Spleen (tissue), 7 donors: ENCODE measurements around the gene TMEM134.

Source experiments
- CTCF ChIP-seq, 11 experiments: fragments of 200-600 bp in 7 of 11; fragments of 450-650 bp in 4 of 11; sonication (generic) in 4 of 11; IDR thresholded peaks in 8 of 11; conservative IDR thresholded peaks in 3 of 11; 1 replicate in 7 of 11; 2 replicates in 4 of 11; pipeline versions ENCODE4 v1.4.0 to v1.8.0; 2016 to 2021; ENCODE audit warnings: antibody characterized with exemption in 11 of 11, inconsistent platforms in 4 of 11, mild to moderate bottlenecking in 1 of 11
- POLR2A ChIP-seq, 3 donors: fragments of 450-650 bp; IDR thresholded peaks; one replicate each; pipeline ENCODE4 v1.5.1; 2017; ENCODE audit warnings: antibody characterized with exemption in 3 of 3, mild to moderate bottlenecking in 1 of 3
- POLR2AphosphoS5 ChIP-seq, 3 donors: sonication (generic); formaldehyde crosslinking; IDR thresholded peaks; one replicate each; pipeline ENCODE4 v1.5.1; 2017; ENCODE audit warnings: antibody characterized with exemption in 3 of 3
- donor health status: DM: no; HTN: no; CAD: no; lungs with moderate emphysema.
- donor health status: DM: no; HTN: no; CAD: no.
- donor health status: DM: no; HTN: no; CAD: no.

GRCh38 chr11:67450796-67451657, 18.0 kb downstream of the TMEM134 start:
- no peak for TF ChIP-seq POLR2A (IDR thresholded peaks at IDR 0.05)
- TF ChIP-seq POLR2AphosphoS5 (IDR thresholded peaks at IDR 0.05), result no peak
- TF ChIP-seq CTCF (IDR thresholded peaks at IDR 0.05 in 8 of 11, conservative IDR thresholded peaks at IDR 0.05 in 3 of 11), result no peak
